ENCODE results near the gene TPCN2. TPM values are rescaled to one million over a fixed set of nuclear protein-coding genes. Genes with fewer than 3 reads are reported as not detected.
"Not testable (repeated sequence)": the region's sequence is repeated elsewhere in the genome, so short reads cannot be mapped to it uniquely, and the experiment has no call there.

Gene TPCN2
- total and polyA plus RNA-seq, 2 of the 8 experiments (the other 6 are each of a cell fraction or from before 2014, with no cell fraction given): 9.7 to 18.6 TPM

- TF ChIP-seq CBX8 (IDR thresholded peaks at IDR 0.05; ENCODE audit: borderline replicate concordance, low read depth, low read length): no peak
- no peak for TF ChIP-seq POLR2AphosphoS5 (IDR thresholded peaks at IDR 0.05; ENCODE audit: low read depth, low read length)
- TF ChIP-seq EGR1 (IDR thresholded peaks at IDR 0.05; ENCODE audit: borderline replicate concordance, low read depth, low read length): no peak
- TF ChIP-seq NANOG (IDR thresholded peaks at IDR 0.05; ENCODE audit: insufficient read depth, low read depth, low read length, poor library complexity, severe bottlenecking): no peak
- TF ChIP-seq CHD2 (IDR thresholded peaks at IDR 0.05; ENCODE audit: low read length): no peak
- no peak for TF ChIP-seq CTBP2 (IDR thresholded peaks at IDR 0.05; ENCODE audit: borderline replicate concordance, insufficient read depth, insufficient read length, low read length)
These were observed 100.1 kb downstream of the TPCN2 start (continued) for GRCh38 chr11:69148806-69149205.

GRCh38 chr11:69149338-69150045 lies 100.8 kb downstream of the TPCN2 start:
- H4K20me1 ChIP-seq (replicated peaks in 1 of 2; ENCODE audit: control insufficient read depth in 1 of 2, insufficient read depth in 2 of 2, low read length in 2 of 2); H4K8ac ChIP-seq (ENCODE audit: extremely low read depth, insufficient read depth, low read length); H2AK5ac ChIP-seq (ENCODE audit: low read depth, low read length); H4K5ac ChIP-seq (ENCODE audit: insufficient read length, low read depth, low read length); H2BK5ac ChIP-seq (ENCODE audit: low read depth, low read length); H3K14ac ChIP-seq (ENCODE audit: insufficient read length); H3K4ac ChIP-seq (replicated peaks; ENCODE audit: insufficient read length, low read depth, low read length); H3K27me3 ChIP-seq (replicated peaks in 1 of 4; ENCODE audit: control insufficient read depth in 3 of 4, extremely low read depth in 1 of 4, insufficient read depth in 3 of 4, low read length in 3 of 4); H3K36me3 ChIP-seq (ENCODE audit: control insufficient read depth in 2 of 4, insufficient read depth in 4 of 4, low read length in 3 of 4); H4K91ac ChIP-seq (replicated peaks; ENCODE audit: insufficient read length, low read length); H2BK15ac ChIP-seq (ENCODE audit: low read length); H3K79me2 ChIP-seq (ENCODE audit: control insufficient read depth in 1 of 2, insufficient read depth in 2 of 2, low read length in 2 of 2); H2BK120ac ChIP-seq (replicated peaks; ENCODE audit: low read depth, low read length); H3K4me3 ChIP-seq (ENCODE audit: extremely low read depth in 1 of 4, insufficient read depth in 2 of 4, low read depth in 3 of 4, low read length in 4 of 4); H2BK20ac ChIP-seq (ENCODE audit: low read length); H3K27ac ChIP-seq (ENCODE audit: low read depth, low read length); DNase-seq (ENCODE audit: low read depth in 1 of 2, low spot score in 2 of 2); FAIRE-seq; H3K4me2 ChIP-seq (ENCODE audit: insufficient read depth in 1 of 2, low read depth in 2 of 2, low read length in 2 of 2); H3K18ac ChIP-seq (ENCODE audit: extremely low read depth, low read length); H3K79me1 ChIP-seq (ENCODE audit: low read depth, low read length); H2BK12ac ChIP-seq (ENCODE audit: low read depth, low read length); H3K23me2 ChIP-seq (ENCODE audit: low read depth, low read length); POLR2A ChIA-PET (ENCODE audit: partially characterized antibody); H3K9ac ChIP-seq (replicated peaks in 1 of 4; ENCODE audit: extremely low read depth in 1 of 4, low read depth in 3 of 4, low read length in 3 of 4); H3K56ac ChIP-seq (replicated peaks; ENCODE audit: insufficient read length, low read depth, low read length); H3K23ac ChIP-seq (ENCODE audit: insufficient read length); H2AFZ ChIP-seq (ENCODE audit: low read length): not testable (repeated sequence)
- Histone ChIP-seq H3K9me3 (ENCODE audit: insufficient read depth in 2 of 2, low read depth in 1 of 2, low read length in 1 of 2) (peaks cover 13 to 16% of the 10 kb centered on the region in 2 experiments; a peak in 3 of 4 replicates), H3K4me1 (replicated peaks in 1 of 4; ENCODE audit: control insufficient read depth in 3 of 4, insufficient read depth in 4 of 4, low read length in 3 of 4) (peaks cover 0 to 10% (median 5%) of the 10 kb centered on the region in 4 experiments)
- 81% methylated on average over 11 of the region's 11 CpGs; no CpG with 5 or more reads in 1 of the 2 experiments for WGBS, 2 experiments (ENCODE audit: extremely low coverage in 1 of 2, insufficient coverage in 1 of 2, insufficient read length in 1 of 2, insufficient replicate concordance in 2 of 2, low coverage in 1 of 2, low lambda C conversion rate in 2 of 2, missing lambda C conversion rate in 1 of 2)
- CTCF ChIA-PET (ENCODE audit: partially characterized antibody): interaction anchor here (0.6 to 1.2 kb wide), 3 partner anchors 44 to 321 kb away, joined by 3 to 4 read pairs (median 3); no protein-coding TSS in a partner anchor
